Endothelial cell (in vitro differentiated cells): ENCODE results near the gene DNAI1. TPM values are rescaled to one million over a fixed set of nuclear protein-coding genes. Genes with fewer than 3 reads are reported as not detected.
A peak's percentile ranks its signal among the peaks of the same experiment; 100 is the strongest.

Experiments
- DNase-seq: peaks from one replicate; pipeline ENCODE4 v3.0.0; 2021; ENCODE audit warnings: low spot score
- H3K27ac Mint-ChIP-seq: one replicate; pipeline ENCODE4 v1.8.0; 2021; ENCODE audit warnings: mixed read lengths, inconsistent platforms; ENCODE audit not compliant: unreplicated experiment
- H3K27me3 Mint-ChIP-seq: one replicate; pipeline ENCODE4 v1.8.0; 2021; ENCODE audit warnings: mild to moderate bottlenecking, moderate library complexity, mixed read lengths, inconsistent platforms; ENCODE audit not compliant: unreplicated experiment
- H3K36me3 Mint-ChIP-seq: one replicate; pipeline ENCODE4 v1.8.0; 2021; ENCODE audit warnings: mild to moderate bottlenecking, low read depth, mixed read lengths, inconsistent platforms; ENCODE audit not compliant: unreplicated experiment
- H3K4me1 Mint-ChIP-seq: one replicate; pipeline ENCODE4 v1.8.0; 2021; ENCODE audit warnings: mild to moderate bottlenecking, mixed read lengths, inconsistent platforms; ENCODE audit not compliant: unreplicated experiment
- H3K4me3 Mint-ChIP-seq: one replicate; pipeline ENCODE4 v1.8.0; 2021; ENCODE audit warnings: mild to moderate bottlenecking, mixed read lengths, inconsistent platforms; ENCODE audit not compliant: unreplicated experiment
- H3K9me3 Mint-ChIP-seq: one replicate; pipeline ENCODE4 v1.8.0; 2021; ENCODE audit warnings: mixed read lengths, inconsistent platforms; ENCODE audit not compliant: unreplicated experiment
- long read RNA-seq: library from polyadenylated mRNA; unstranded; transcript quantifications from one replicate; pipeline ENCODE4 v2.0.0, GENCODE V29; 2020; ENCODE audit not compliant: unreplicated experiment
- total RNA-seq: library from RNA; stranded (reverse); fragmentation: NEBNext Ultra II Directional; extraction: Animal tissue kit (Norgen Biotek cat#: 25700); gene quantifications from one replicate; pipeline ENCODE4 v1.2.1, GENCODE V29; 2021; ENCODE audit not compliant: unreplicated experiment
- TF ChIP-seq, protein P1 (sequence below): fragments of 200-600 bp; sonication (generic); IDR thresholded peaks from one replicate; pipeline ENCODE4 v1.5.0; 2021; ENCODE audit warnings: antibody characterized with exemption; ENCODE audit not compliant: unreplicated experiment

Gene DNAI1
- total RNA-seq: 0.74 TPM
- long read RNA-seq: 0 reads

- Mint-ChIP-seq H3K36me3 (peaks cover 3% of the 10 kb centered on the region), H3K27ac (peak within 1 kb of the TSS; percentile 87), H3K9me3 (no peaks in the 10 kb centered on the region), H3K27me3 (peaks cover 14% of the 10 kb centered on the region), H3K4me1 (peaks cover 44% of the 10 kb centered on the region), H3K4me3 (peak within 1 kb of the TSS; percentile 98)
- peak; percentile 99 for DNase-seq
- TF ChIP-seq, protein P1, sequence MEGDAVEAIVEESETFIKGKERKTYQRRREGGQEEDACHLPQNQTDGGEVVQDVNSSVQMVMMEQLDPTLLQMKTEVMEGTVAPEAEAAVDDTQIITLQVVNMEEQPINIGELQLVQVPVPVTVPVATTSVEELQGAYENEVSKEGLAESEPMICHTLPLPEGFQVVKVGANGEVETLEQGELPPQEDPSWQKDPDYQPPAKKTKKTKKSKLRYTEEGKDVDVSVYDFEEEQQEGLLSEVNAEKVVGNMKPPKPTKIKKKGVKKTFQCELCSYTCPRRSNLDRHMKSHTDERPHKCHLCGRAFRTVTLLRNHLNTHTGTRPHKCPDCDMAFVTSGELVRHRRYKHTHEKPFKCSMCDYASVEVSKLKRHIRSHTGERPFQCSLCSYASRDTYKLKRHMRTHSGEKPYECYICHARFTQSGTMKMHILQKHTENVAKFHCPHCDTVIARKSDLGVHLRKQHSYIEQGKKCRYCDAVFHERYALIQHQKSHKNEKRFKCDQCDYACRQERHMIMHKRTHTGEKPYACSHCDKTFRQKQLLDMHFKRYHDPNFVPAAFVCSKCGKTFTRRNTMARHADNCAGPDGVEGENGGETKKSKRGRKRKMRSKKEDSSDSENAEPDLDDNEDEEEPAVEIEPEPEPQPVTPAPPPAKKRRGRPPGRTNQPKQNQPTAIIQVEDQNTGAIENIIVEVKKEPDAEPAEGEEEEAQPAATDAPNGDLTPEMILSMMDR: no peak
These were observed at the start of gene DNAI1, which contains the start of gene FAM219A for GRCh38 chr9:34458013-34458958. Gene DNAI1 (plus strand): TSS chr9:34458805. CDS start chr9:34459006, 201 bp downstream. Gene FAM219A (minus strand): TSS chr9:34458570. CDS start chr9:34458263, 307 bp downstream.

GRCh38 chr9:34409154-34409553 is 49.5 kb upstream of the DNAI1 start:
- Mint-ChIP-seq H3K27ac (no peak overlapping the region), H3K36me3 (peaks cover 8% of the 10 kb centered on the region), H3K4me3 (no peak overlapping the region), H3K9me3 (no peaks in the 10 kb centered on the region), H3K4me1 (peaks cover 9% of the 10 kb centered on the region), H3K27me3 (peaks cover 3% of the 10 kb centered on the region)
- no peak for DNase-seq
- TF ChIP-seq, protein P1: no peak

DNA sequence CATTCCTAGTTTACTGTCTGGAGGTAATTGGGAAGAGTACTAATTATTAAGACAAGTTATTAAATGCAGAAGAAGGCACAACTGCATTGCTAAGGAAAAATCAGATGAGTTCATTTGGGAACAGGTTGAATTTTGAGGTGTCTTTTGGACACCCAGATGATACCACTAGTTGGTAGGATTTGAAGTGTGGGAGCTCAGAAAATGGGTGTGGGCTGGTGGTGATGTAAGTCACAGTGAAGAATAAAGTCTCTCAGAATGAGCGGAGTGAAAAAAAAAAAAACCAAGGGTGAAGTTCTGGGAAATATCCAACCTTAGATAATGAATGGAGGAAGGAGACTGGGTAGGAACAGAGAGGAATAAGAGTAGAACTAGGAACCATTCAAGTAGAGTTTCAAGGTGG is 46.3 kb upstream of the DNAI1 start:
- no peak overlapping the region for H3K27ac Mint-ChIP-seq
- no peak for DNase-seq
- no peak overlapping the region for H3K4me3 Mint-ChIP-seq
- no peaks in the 10 kb centered on the region for H3K9me3 Mint-ChIP-seq
- no peaks in the 10 kb centered on the region for H3K27me3 Mint-ChIP-seq
- H3K36me3 Mint-ChIP-seq: peaks cover 4% of the 10 kb centered on the region
- H3K4me1 Mint-ChIP-seq: no peaks in the 10 kb centered on the region
- TF ChIP-seq, protein P1: no peak

DNA sequence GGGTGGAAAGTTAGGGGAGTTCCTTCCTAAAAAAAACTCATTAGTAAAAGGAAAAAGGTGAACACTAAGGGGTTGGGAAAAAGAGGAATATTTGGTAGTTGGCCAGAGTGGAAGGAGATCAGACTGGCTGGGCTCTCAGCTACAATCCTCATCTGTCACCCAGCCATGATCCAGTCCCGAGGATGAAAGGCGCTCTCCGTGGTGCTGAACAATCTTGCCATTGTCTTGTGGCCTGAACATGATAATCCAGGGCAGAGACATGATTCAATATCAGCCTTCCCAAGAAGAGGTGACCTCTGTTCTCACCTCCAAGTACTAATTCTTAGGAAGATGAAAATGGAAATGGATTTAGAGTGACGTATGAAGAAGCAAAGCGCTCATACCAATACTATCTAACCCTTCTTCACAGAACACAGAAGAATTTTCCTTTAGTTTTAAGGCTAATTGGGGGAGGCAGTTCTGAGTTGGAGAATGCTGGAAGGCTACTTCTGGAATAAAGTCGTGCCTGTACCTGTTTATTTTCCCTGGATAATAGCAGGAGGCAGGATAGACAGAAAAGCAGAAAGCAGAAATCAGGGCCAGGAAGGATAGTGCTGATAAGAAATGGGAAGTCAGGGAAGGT is 45.3 kb upstream of the DNAI1 start:
- no peaks in the 10 kb centered on the region for H3K27me3 Mint-ChIP-seq
- H3K27ac Mint-ChIP-seq: no peak overlapping the region
- H3K4me1 Mint-ChIP-seq: no peaks in the 10 kb centered on the region
- no peak overlapping the region for H3K4me3 Mint-ChIP-seq
- no peaks in the 10 kb centered on the region for H3K9me3 Mint-ChIP-seq
- TF ChIP-seq, protein P1: no peak
- H3K36me3 Mint-ChIP-seq: peaks cover 4% of the 10 kb centered on the region
- DNase-seq: peak; percentile 73
